Gastrocnemius medialis (tissue), 4 donors: ENCODE data around the gene EIF3K. TPM values are rescaled to one million over a fixed set of nuclear protein-coding genes. Genes with fewer than 3 reads are reported as not detected.

Experiments
- ATAC-seq, 2 donors: fragments of 150-250 bp; one replicate each; pipeline ENCODE4 v1.9.1; 2016
- DNase-seq, 2 donors: peaks; one replicate each; pipeline ENCODE4 v3.0.0-alpha.2; 2019
- H3K27ac ChIP-seq, 4 donors: fragments of 200-600 bp; sonication (generic); 1 replicate in 1 of 4; 2 replicates in 3 of 4; pipeline ENCODE4 v1.5.1; 2016 to 2018; ENCODE audit warnings: mild to moderate bottlenecking in 2 of 4, moderate library complexity in 1 of 4
- H3K27me3 ChIP-seq, 3 donors: fragments of 200-600 bp; sonication (generic) in 2 of 3; 1 replicate in 1 of 3; 2 replicates in 2 of 3; pipeline versions ENCODE4 v1.5.1 to v1.6.0; 2016 to 2019; ENCODE audit warnings: mild to moderate bottlenecking in 1 of 3, moderate library complexity in 1 of 3
- H3K36me3 ChIP-seq, 2 donors: fragments of 200-600 bp; sonication (generic) in 1 of 2; one replicate each; pipeline ENCODE4 v1.5.1; 2017 to 2018
- H3K4me1 ChIP-seq, 2 donors: fragments of 200-600 bp; sonication (generic) in 1 of 2; one replicate each; pipeline ENCODE4 v1.5.1; 2016 to 2017; ENCODE audit warnings: mild to moderate bottlenecking in 2 of 2
- H3K4me3 ChIP-seq, 4 donors: fragments of 200-600 bp; sonication (generic) in 3 of 4; 1 replicate in 1 of 4; 2 replicates in 3 of 4; pipeline ENCODE4 v1.5.1; 2016 to 2019; ENCODE audit warnings: mild to moderate bottlenecking in 2 of 4
- H3K9me3 ChIP-seq, 3 donors: fragments of 200-600 bp; sonication (generic) in 2 of 3; 1 replicate in 1 of 3; 2 replicates in 2 of 3; pipeline ENCODE4 v1.5.1; 2016 to 2019
- CTCF ChIP-seq, 5 experiments: fragments of 450-650 bp in 3 of 5; fragments of 200-600 bp in 2 of 5; sonication (generic) in 2 of 5; IDR thresholded peaks in 4 of 5; conservative IDR thresholded peaks in 1 of 5; 1 replicate in 4 of 5; 2 replicates in 1 of 5; pipeline ENCODE4 v1.5.1; 2016 to 2019; ENCODE audit warnings: antibody characterized with exemption in 5 of 5, mild to moderate bottlenecking in 3 of 5, moderate library complexity in 3 of 5
- POLR2A ChIP-seq, 2 donors: fragments of 450-650 bp; IDR thresholded peaks; one replicate each; pipeline ENCODE4 v1.6.1; 2017; ENCODE audit warnings: antibody characterized with exemption in 2 of 2, mild to moderate bottlenecking in 2 of 2, moderate library complexity in 2 of 2
- in situ Hi-C, 4 donors: fragments of 200-750 bp; cut with MboI; loops; one replicate each; pipeline versions ENCODE4 v1.15.0 to v1.8.0; 2017; ENCODE audit warnings: low sequenced_read_pairs in 4 of 4
- intact Hi-C: fragments of 100-400 bp; cut with DNase I; formaldehyde crosslinking; loops from one replicate; pipeline ENCODE4 v1.15.1; 2023; ENCODE audit warnings: low total_unique reads
- total RNA-seq, 4 donors: library from RNA; depleted of rRNA; stranded (reverse); fragments of >200 nt; gene quantifications; one replicate each; pipeline versions ENCODE4 v1.1.0 to v1.2.3, GENCODE V29; 2016

EIF3K gene
- total RNA-seq, 4 donors from 2014 or later = 619 to 975 (median 681) TPM

- TF ChIP-seq CTCF (IDR thresholded peaks at IDR 0.05 in 4 of 5, conservative IDR thresholded peaks at IDR 0.05 in 1 of 5) = no peak
- TF ChIP-seq POLR2A (IDR thresholded peaks at IDR 0.05) = no peak
- in situ Hi-C loops = loop anchor here in 1 of 4 donors (25.0 kb wide), 1 partner anchor 1151 kb away; no protein-coding TSS in a partner anchor
- intact Hi-C loops = loop anchor here (10.0 kb wide), 1 partner anchor 1604 kb away; no protein-coding TSS in a partner anchor
Measured at GRCh38 chr19:38661136-38661535, 42.1 kb downstream of the EIF3K start.

GRCh38 chr19:38661996-38662395 is 43.0 kb downstream of the EIF3K start:
- DNase-seq = no peak
- ATAC-seq = no peak
- intact Hi-C loops = loop anchor here (10.0 kb wide), 1 partner anchor 1603 kb away; no protein-coding TSS in a partner anchor
- no peak overlapping the region for H3K4me3 ChIP-seq
- TF ChIP-seq POLR2A (IDR thresholded peaks at IDR 0.05) (no peak), CTCF (IDR thresholded peaks at IDR 0.05 in 4 of 5, conservative IDR thresholded peaks at IDR 0.05 in 1 of 5) (no peak)
- H3K9me3 ChIP-seq = no peaks in the 10 kb centered on the region
- no peaks in the 10 kb centered on the region for H3K36me3 ChIP-seq
- no peaks in the 10 kb centered on the region for H3K27me3 ChIP-seq
- peak overlapping the region; percentile 98 to 100 (median 99) for H3K27ac ChIP-seq
- in situ Hi-C loops = loop anchor here in 1 of 4 donors (25.0 kb wide), 1 partner anchor 1150 kb away; no protein-coding TSS in a partner anchor
- H3K4me1 ChIP-seq = peaks cover 98 to 99% of the 10 kb centered on the region in 2 donors

More at GRCh38 chr19:38661136-38661535, 42.1 kb downstream of the EIF3K start:
- ATAC-seq (no peak), DNase-seq (no peak)
- Histone ChIP-seq H3K4me1 (peaks cover 98 to 99% of the 10 kb centered on the region in 2 donors), H3K27ac (peak overlapping the region; percentile 98 to 100 (median 99)), H3K9me3 (no peaks in the 10 kb centered on the region), H3K36me3 (no peaks in the 10 kb centered on the region), H3K4me3 (no peak overlapping the region), H3K27me3 (no peaks in the 10 kb centered on the region)

GRCh38 chr19:38662537-38663155 is 43.7 kb downstream of the EIF3K start:
- no peak for ATAC-seq
- Histone ChIP-seq H3K4me3 (peak overlapping the region in 3 of 4 donors; percentile 28 to 42 (median 36)), H3K27ac (peak overlapping the region; percentile 98 to 100 (median 99)), H3K9me3 (no peaks in the 10 kb centered on the region), H3K27me3 (no peaks in the 10 kb centered on the region), H3K36me3 (no peaks in the 10 kb centered on the region), H3K4me1 (peaks cover 98 to 99% of the 10 kb centered on the region in 2 donors)
- in situ Hi-C loops (loop anchor here in 1 of 4 donors (25.0 kb wide), 1 partner anchor 1150 kb away; no protein-coding TSS in a partner anchor), intact Hi-C loops (loop anchor here (10.0 kb wide), 1 partner anchor 1602 kb away; no protein-coding TSS in a partner anchor)
- TF ChIP-seq CTCF (IDR thresholded peaks at IDR 0.05 in 4 of 5, conservative IDR thresholded peaks at IDR 0.05 in 1 of 5) (no peak), POLR2A (IDR thresholded peaks at IDR 0.05) (no peak)
- DNase-seq = no peak

- H3K36me3 ChIP-seq = no peaks in the 10 kb centered on the region
- H3K4me3 ChIP-seq = peak overlapping the region; percentile 28 to 42 (median 38)
- ATAC-seq (peak in 1 of 2 donors; percentile 23), DNase-seq (peak in 1 of 2 donors; percentile 67)
- TF ChIP-seq CTCF (IDR thresholded peaks at IDR 0.05 in 4 of 5, conservative IDR thresholded peaks at IDR 0.05 in 1 of 5) (no peak), POLR2A (IDR thresholded peaks at IDR 0.05) (peak; percentile 18 to 35)
- peak overlapping the region; percentile 98 to 100 (median 99) for H3K27ac ChIP-seq
- no peaks in the 10 kb centered on the region for H3K27me3 ChIP-seq
- no peaks in the 10 kb centered on the region for H3K9me3 ChIP-seq
- in situ Hi-C loops (loop anchor here in 1 of 4 donors (25.0 kb wide), 1 partner anchor 1149 kb away; no protein-coding TSS in a partner anchor), intact Hi-C loops (loop anchor here (10.0 kb wide), 1 partner anchor 1602 kb away; no protein-coding TSS in a partner anchor)
- peaks cover 98 to 99% of the 10 kb centered on the region in 2 donors for H3K4me1 ChIP-seq
Measured at GRCh38 chr19:38663156-38663651, 44.2 kb downstream of the EIF3K start.
